HepG2 (cell line): ENCODE results near the gene PPP1R12C. TPM values are rescaled to one million over a fixed set of nuclear protein-coding genes. Genes with fewer than 3 reads are reported as not detected.

Experiments
- ATAC-seq: fragments of 200-7000 bp; cut with Tn5 transposase; 3 replicates; pipeline ENCODE4 v1.9.1; 2020; ENCODE audit warnings: mild to moderate bottlenecking, moderate library complexity
- BruUV-seq: library from RNA; stranded (reverse); fragments of 400-500 nt; replicated peaks from 2 replicates; lab custom pipeline; 2021; lab: Mats Ljungman, UMichigan
- CTCF ChIA-PET: fragments of 300-600 bp; formaldehyde crosslinking; extraction: SDS; loops from one replicate; lab custom pipeline; 2021; ENCODE audit warnings: low total read pairs, inconsistent platforms, low intra/inter-chr PET ratio; lab: Yijun Ruan, JAX
- POLR2A ChIA-PET: fragments of 350-600 bp; sonication (Branson Sonifier 250); formaldehyde crosslinking; loops from one replicate; lab custom pipeline; 2020; ENCODE audit warnings: antibody characterized with exemption, inconsistent platforms; lab: Yijun Ruan, JAX
- DNase-seq: peaks from one replicate; pipeline ENCODE4 v3.0.0-alpha.2; 2015; ENCODE audit warnings: low spot score
- FAIRE-seq: peaks from 3 replicates; lab custom pipeline; 2011; peaks lifted over from hg19 to GRCh38; lab: Jason Lieb, UNC
- H2AFZ ChIP-seq: one replicate; pipeline ENCODE4 v1.6.1; 2011; ENCODE audit warnings: low read length, inconsistent platforms
- H3K27ac ChIP-seq: fragments of 300-600 bp; 3 replicates; pipeline ENCODE4 v1.8.0; 2011; ENCODE audit warnings: mixed run types, mild to moderate bottlenecking, mixed read lengths, low read length, inconsistent platforms; ENCODE audit not compliant: insufficient read depth; ENCODE audit errors: extremely low read length
- H3K27me3 ChIP-seq, 2 experiments: fragments of 200-600 bp in 1 of 2; 2 replicates in 1 of 2; 3 replicates in 1 of 2; pipeline versions ENCODE4 v1.6.0 to v1.8.0; 2011; ENCODE audit warnings: low read length in 2 of 2, mild to moderate bottlenecking in 2 of 2, moderate library complexity in 2 of 2, inconsistent platforms in 1 of 2; ENCODE audit not compliant: insufficient read depth in 2 of 2, control insufficient read depth in 1 of 2
- H3K36me3 ChIP-seq, 2 experiments: fragments of 200-600 bp in 1 of 2; replicated peaks in 1 of 2; 2 replicates in 1 of 2; 3 replicates in 1 of 2; pipeline versions ENCODE4 v1.5.1 to v1.8.0; 2011; ENCODE audit warnings: low read length in 2 of 2, inconsistent platforms in 1 of 2; ENCODE audit not compliant: insufficient read depth in 2 of 2, control insufficient read depth in 1 of 2
- H3K4me1 ChIP-seq: 2 replicates; pipeline ENCODE4 v1.5.1; 2012; ENCODE audit warnings: low read length, inconsistent platforms; ENCODE audit not compliant: insufficient read depth
- H3K4me2 ChIP-seq: 2 replicates; pipeline ENCODE4 v1.6.0; 2011; ENCODE audit warnings: low read depth, low read length, inconsistent platforms
- H3K4me3 ChIP-seq, 3 experiments: fragments of 200-600 bp in 1 of 3; sonication (generic), shearing (Covaris generic) in 1 of 3; replicated peaks in 1 of 3; 2 replicates each; pipeline ENCODE4 v1.5.1; 2011 to 2016; ENCODE audit warnings: low read length in 3 of 3, inconsistent platforms in 2 of 3, low read depth in 2 of 3, mild to moderate bottlenecking in 2 of 3, control low read depth in 1 of 3, mixed read lengths in 1 of 3; ENCODE audit not compliant: insufficient read depth in 1 of 3
- H3K79me2 ChIP-seq: one replicate; pipeline ENCODE4 v1.6.1; 2011; ENCODE audit warnings: low read length, inconsistent platforms; ENCODE audit not compliant: insufficient read depth
- H3K9ac ChIP-seq: 2 replicates; pipeline ENCODE4 v1.6.0; 2011; ENCODE audit warnings: mild to moderate bottlenecking, low read depth, low read length, inconsistent platforms; ENCODE audit not compliant: insufficient read depth
- H3K9me3 ChIP-seq: 2 replicates; pipeline ENCODE4 v1.5.1; 2012; ENCODE audit warnings: mild to moderate bottlenecking, low read length
- H4K20me1 ChIP-seq: 2 replicates; pipeline ENCODE4 v1.6.0; 2011; ENCODE audit warnings: inconsistent platforms, mild to moderate bottlenecking, low read length, moderate library complexity; ENCODE audit not compliant: insufficient read depth
- AKAP8 ChIP-seq: sonication (generic); formaldehyde crosslinking; IDR thresholded peaks from 2 replicates; pipeline ENCODE4 v1.5.1; 2020; ENCODE audit warnings: mild to moderate bottlenecking, missing genetic modification reagents
- ATRX ChIP-seq: sonication (generic); formaldehyde crosslinking; IDR thresholded peaks from 2 replicates; pipeline ENCODE4 v1.4.0; 2020; ENCODE audit warnings: missing genetic modification reagents, borderline replicate concordance
- FOXA1 ChIP-seq, 2 experiments: fragments of 450-650 bp in 1 of 2; sonication (generic) in 1 of 2; formaldehyde crosslinking in 1 of 2; IDR thresholded peaks; 2 replicates each; pipeline versions ENCODE4 v1.4.0 to v1.6.1; 2016 to 2020; ENCODE audit warnings: missing genetic modification reagents in 1 of 2
- HHEX ChIP-seq: IDR thresholded peaks from 2 replicates; pipeline ENCODE4 v1.6.1; 2016; ENCODE audit warnings: control low read depth
- JUND ChIP-seq: sonication (generic); formaldehyde crosslinking; IDR thresholded peaks from 2 replicates; pipeline ENCODE4 v1.8.0; 2022; ENCODE audit warnings: mild to moderate bottlenecking, missing genetic modification reagents
- NCOA2 ChIP-seq: sonication (generic); formaldehyde crosslinking; IDR thresholded peaks from 2 replicates; pipeline ENCODE4 v1.8.0; 2022; ENCODE audit warnings: inconsistent platforms
- NFYC ChIP-seq: IDR thresholded peaks from 2 replicates; pipeline ENCODE4 v1.6.1; 2016; ENCODE audit warnings: missing genetic modification reagents, missing compliant biosample characterization
- PHF20 ChIP-seq: sonication (generic); formaldehyde crosslinking; IDR thresholded peaks from 2 replicates; pipeline ENCODE4 v1.5.0; 2020; ENCODE audit warnings: mild to moderate bottlenecking, missing genetic modification reagents
- TFAP4 ChIP-seq: sonication (generic); IDR thresholded peaks from 2 replicates; pipeline ENCODE4 v1.6.1; 2016; ENCODE audit warnings: low read depth, borderline replicate concordance
- ZBTB21 ChIP-seq: sonication (generic); formaldehyde crosslinking; IDR thresholded peaks from 2 replicates; pipeline ENCODE4 v1.4.0; 2020; ENCODE audit warnings: missing genetic modification reagents
- ZC3H13 ChIP-seq: sonication (generic); formaldehyde crosslinking; IDR thresholded peaks from 2 replicates; pipeline ENCODE4 v1.8.1; 2023; ENCODE audit warnings: mild to moderate bottlenecking, missing genetic modification reagents, moderate library complexity
- ZFAT ChIP-seq: sonication (generic); formaldehyde crosslinking; conservative IDR thresholded peaks from 2 replicates; pipeline ENCODE4 v1.8.1; 2023; ENCODE audit warnings: missing genetic modification reagents, inconsistent platforms
- ZHX1 ChIP-seq: sonication (generic); formaldehyde crosslinking; IDR thresholded peaks from 2 replicates; pipeline ENCODE4 v1.8.1; 2022; ENCODE audit warnings: low read depth, mild to moderate bottlenecking, missing genetic modification reagents
- ZNF138 ChIP-seq: sonication (generic); formaldehyde crosslinking; IDR thresholded peaks from 2 replicates; pipeline ENCODE4 v1.5.0; 2020; ENCODE audit warnings: mild to moderate bottlenecking, low read depth, missing genetic modification reagents
- ZNF20 ChIP-seq: sonication (generic); formaldehyde crosslinking; IDR thresholded peaks from 2 replicates; pipeline ENCODE4 v1.4.0; 2020; ENCODE audit warnings: mild to moderate bottlenecking, moderate library complexity, missing genetic modification reagents
- ZNF24 ChIP-seq: fragments of 450-650 bp; IDR thresholded peaks from 2 replicates; pipeline ENCODE4 v1.6.1; 2017; ENCODE audit warnings: antibody characterized with exemption, mild to moderate bottlenecking
- ZNF256 ChIP-seq: sonication (generic); formaldehyde crosslinking; conservative IDR thresholded peaks from 2 replicates; pipeline ENCODE4 v1.4.0; 2020; ENCODE audit warnings: missing genetic modification reagents
- ZNF263 ChIP-seq: sonication (generic); formaldehyde crosslinking; IDR thresholded peaks from 2 replicates; pipeline ENCODE4 v1.4.0; 2020; ENCODE audit warnings: missing genetic modification reagents
- ZNF431 ChIP-seq: sonication (generic); formaldehyde crosslinking; IDR thresholded peaks from 2 replicates; pipeline ENCODE4 v1.9.0; 2022; ENCODE audit warnings: missing genetic modification reagents, low read depth, mild to moderate bottlenecking, borderline replicate concordance
- ZNF567 ChIP-seq: sonication (generic); formaldehyde crosslinking; IDR thresholded peaks from 2 replicates; pipeline ENCODE4 v1.8.1; 2023; ENCODE audit warnings: mild to moderate bottlenecking, missing genetic modification reagents, borderline replicate concordance
- ZNF737 ChIP-seq: sonication (generic); formaldehyde crosslinking; IDR thresholded peaks from 2 replicates; pipeline ENCODE4 v1.5.0; 2020; ENCODE audit warnings: missing genetic modification reagents, mild to moderate bottlenecking, borderline replicate concordance
- ZNF781 ChIP-seq: sonication (generic); formaldehyde crosslinking; IDR thresholded peaks from 2 replicates; pipeline ENCODE4 v1.5.1; 2020; ENCODE audit warnings: borderline replicate concordance, mild to moderate bottlenecking, missing genetic modification reagents; ENCODE audit errors: not compliant biosample characterization
- ZNF850 ChIP-seq: sonication (generic); formaldehyde crosslinking; conservative IDR thresholded peaks from 2 replicates; pipeline ENCODE4 v1.9.0; 2021; ENCODE audit warnings: mild to moderate bottlenecking, missing genetic modification reagents
- WGBS: methylation state at CpG from one replicate; pipeline ENCODE4 v1.1.6; 2017; ENCODE audit warnings: low lambda C conversion rate; 5-methylcytosine and 5-hydroxymethylcytosine counted together
- in situ Hi-C: cut with HindIII; loops from 2 replicates; pipeline ENCODE4 v1.10.0; 2017; ENCODE audit warnings: low pct_unique_long_range_greater_than_20kb; ENCODE audit not compliant: extremely low pct_ligation_motif_present
- intact Hi-C: fragments of 100-400 bp; cut with micrococcal nuclease; formaldehyde crosslinking; loops from one replicate; pipeline ENCODE4 v1.10.0; 2022; ENCODE audit not compliant: unreplicated experiment
- polyA plus RNA-seq, 8 experiments: library from polyadenylated mRNA; depleted of rRNA in 3 of 8; stranded (reverse) in 7 of 8; unstranded in 1 of 8; fragments of >200 nt; fragmentation: Illumina TruSeq in 4 of 8; extraction: Trizol in 4 of 8; gene quantifications; 2 replicates each; pipeline versions ENCODE4 v1.2.1 to v1.2.3, GENCODE V29; 2011 to 2016; ENCODE audit warnings: low read depth in 4 of 8, missing spikeins in 1 of 8, mixed read lengths in 1 of 8; ENCODE audit not compliant: insufficient read depth in 1 of 8
- total RNA-seq, 5 experiments: library from RNA; depleted of rRNA; stranded (reverse); fragments of >200 nt; fragmentation: Illumina TruSeq; extraction: Trizol; gene quantifications; 2 replicates each; pipeline ENCODE4 v1.2.3, GENCODE V29; 2016; ENCODE audit warnings: low read depth in 1 of 5

PPP1R12C gene
- total and polyA plus RNA-seq, 2 of the 13 experiments (the other 11 are each of a cell fraction or from before 2014, with no cell fraction given) = 29.7 to 30.3 TPM

GRCh38 chr19:55062735-55063491 lies 54.5 kb downstream of the PPP1R12C start, which contains the start of gene RDH13:
Gene RDH13 (minus strand): TSS chr19:55063148. CDS start chr19:55063032, 116 bp downstream.
- H3K4me2 ChIP-seq = peak within 1 kb of the TSS; percentile 81
- peaks cover 2 to 16% of the 10 kb centered on the region in 2 experiments; a peak in 4 of 5 replicates for H3K27me3 ChIP-seq
- H3K4me3 ChIP-seq = peak within 1 kb of the TSS; percentile 72 to 91 (median 80)
- peaks cover 10% of the 10 kb centered on the region for H3K4me1 ChIP-seq
- 3% methylated on average over 17 of the region's 70 CpGs for WGBS
- intact Hi-C loops (no loop called here), in situ Hi-C loops (no loop called here)
- ChIA-PET CTCF (no interaction called here), POLR2A (interaction anchor here (0.7 to 1.5 kb wide), 4 partner anchors 10 to 55 kb away, joined by 3 to 6 read pairs (median 4); partner anchors contain the start of gene PPP1R12C)
- ATAC-seq (peak; percentile 98), DNase-seq (peak; percentile 89), FAIRE-seq (peak; percentile 70)
- BruUV-seq = no TSS peak
- peak within 1 kb of the TSS; percentile 80 for H3K27ac ChIP-seq
- peak within 1 kb of the TSS; percentile 85 for H3K9ac ChIP-seq
- peaks cover 4% of the 10 kb centered on the region for H3K79me2 ChIP-seq
- no peaks in the 10 kb centered on the region for H3K9me3 ChIP-seq
- H4K20me1 ChIP-seq = no peaks in the 10 kb centered on the region
- H2AFZ ChIP-seq = no peak within 1 kb of the TSS
- H3K36me3 ChIP-seq = peaks cover 0 to 10% of the 10 kb centered on the region in 2 experiments; a peak in 3 of 5 replicates
- TF ChIP-seq ZNF781 (no peak), AKAP8 (CRISPR knock-in tag) (no peak), ZNF24 (no peak), HHEX (no peak), FOXA1 (IDR thresholded peaks at IDR 0.05) (no peak), FOXA1 (CRISPR knock-in tag; IDR thresholded peaks at IDR 0.05) (no peak), NCOA2 (CRISPR knock-in tag) (no peak), ZNF256 (CRISPR knock-in tag) (no peak), ZC3H13 (CRISPR knock-in tag) (no peak), ATRX (CRISPR knock-in tag) (no peak), ZHX1 (CRISPR knock-in tag) (no peak), PHF20 (CRISPR knock-in tag) (peak; percentile 39; the same call in 1 of the 2 replicates), ZNF138 (CRISPR knock-in tag) (no peak), ZNF850 (CRISPR knock-in tag) (no peak), ZNF737 (CRISPR knock-in tag) (no peak), ZBTB21 (peak; percentile 93), TFAP4 (no peak), ZNF20 (CRISPR knock-in tag) (no peak), JUND (no peak), ZNF567 (no peak), ZNF263 (no peak), ZFAT (CRISPR knock-in tag) (no peak), ZNF431 (no peak), NFYC (CRISPR knock-in tag) (peak; percentile 85)
